TTC549 (cell line): ENCODE data around the gene DAGLB.
"Not testable (repeated sequence)": the region's sequence is repeated elsewhere in the genome, so short reads cannot be mapped to it uniquely, and the experiment has no call there.

Experiments used
- FAIRE-seq: peaks from 2 replicates; lab custom pipeline; 2012; peaks lifted over from hg19 to GRCh38; lab: Jason Lieb, UNC

DAGLB gene

GRCh38 chr7:6397759-6398495 is 49.8 kb downstream of the DAGLB start:
- FAIRE-seq: not testable (repeated sequence)

DNA sequence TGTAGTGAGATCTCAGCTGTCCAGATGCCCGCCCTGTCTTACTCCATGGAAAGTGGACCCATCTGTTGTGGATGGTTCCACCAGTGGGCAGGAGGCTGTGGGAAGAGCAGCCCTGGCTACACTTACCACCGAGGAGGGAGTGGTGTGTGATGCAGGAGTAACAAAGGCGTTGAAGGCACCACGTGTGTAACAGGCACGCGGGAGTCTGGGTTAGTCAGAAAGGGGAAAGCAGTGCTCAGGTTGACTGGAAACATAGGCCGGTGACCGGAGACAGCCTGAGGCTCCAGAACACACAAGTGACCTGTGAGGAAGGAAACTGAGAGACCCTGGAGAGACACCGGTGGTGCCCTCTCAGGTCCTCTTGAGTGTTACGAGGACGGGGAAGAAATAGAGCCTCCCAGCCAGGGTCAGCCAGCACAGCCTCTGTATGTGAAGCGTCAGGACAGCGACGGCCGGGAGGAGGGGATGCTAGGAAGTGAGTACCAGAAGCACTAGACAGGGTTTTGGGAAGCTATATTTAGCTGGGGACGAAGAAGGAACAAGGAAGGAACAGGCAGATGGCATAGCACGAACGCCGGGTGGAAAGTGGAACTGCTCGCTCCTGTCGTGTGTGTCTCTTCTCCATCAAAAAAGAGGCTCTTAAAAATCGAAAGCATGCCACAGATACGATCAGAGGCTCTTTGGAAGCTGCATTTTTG is 51.7 kb downstream of the DAGLB start:
- FAIRE-seq: no peak

DNA sequence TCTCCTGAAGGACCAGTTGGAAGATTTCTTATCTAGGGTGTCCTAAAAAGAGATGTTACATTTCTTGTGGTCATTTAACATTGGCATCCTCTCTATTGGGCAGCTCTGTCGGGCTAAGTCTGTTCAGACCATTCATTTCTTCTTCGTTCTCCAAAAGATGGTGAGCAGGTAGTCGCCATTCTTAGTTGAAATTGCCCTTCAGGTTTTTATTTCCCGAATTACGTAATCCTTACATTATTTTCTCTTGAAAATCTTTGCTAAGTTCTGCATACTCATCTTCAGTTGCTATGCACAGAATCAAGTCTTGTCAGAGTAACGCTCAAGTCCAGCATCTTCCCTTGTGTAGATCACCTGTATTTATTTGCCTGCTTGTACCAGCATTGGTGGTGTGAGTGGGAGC is 53.6 kb downstream of the DAGLB start:
- FAIRE-seq: no peak

- no peak for FAIRE-seq
Observed at GRCh38 chr7:6393667-6394056, 54.1 kb downstream of the DAGLB start.

GRCh38 chr7:6392712-6393666 is 54.8 kb downstream of the DAGLB start:
- FAIRE-seq: no peak

GRCh38 chr7:6389728-6390127 is 58.0 kb downstream of the DAGLB start:
- FAIRE-seq: no peak

DNA sequence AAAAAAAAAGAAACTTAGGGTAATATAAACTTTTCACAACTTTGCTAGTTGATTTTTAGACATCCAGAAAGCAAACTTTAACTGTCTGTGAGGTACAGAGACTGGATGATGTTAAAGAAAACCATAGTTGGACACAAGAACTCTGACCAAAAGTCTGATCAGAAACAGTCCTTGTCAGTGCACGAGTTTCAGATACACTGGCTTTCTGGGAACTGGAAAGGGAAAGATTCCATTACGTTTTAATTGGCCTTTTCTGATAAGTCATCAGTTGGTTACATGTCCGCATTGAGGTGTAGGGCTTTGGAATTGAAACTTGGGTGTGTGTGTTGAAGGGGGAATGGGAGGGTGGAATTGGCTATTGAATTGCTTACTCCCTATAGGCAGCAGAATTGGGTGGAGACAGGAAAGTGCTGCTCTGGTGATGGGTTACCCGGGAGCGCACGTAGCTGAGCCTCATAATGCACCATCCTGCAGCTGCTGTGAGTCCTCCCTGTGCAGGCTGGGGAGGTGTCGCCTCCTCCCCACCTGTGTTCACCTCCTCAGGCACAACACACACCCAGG is 59.9 kb downstream of the DAGLB start:
- no peak for FAIRE-seq

- no peak for FAIRE-seq
Observed at GRCh38 chr7:6386779-6387178, 61.0 kb downstream of the DAGLB start.

DNA sequence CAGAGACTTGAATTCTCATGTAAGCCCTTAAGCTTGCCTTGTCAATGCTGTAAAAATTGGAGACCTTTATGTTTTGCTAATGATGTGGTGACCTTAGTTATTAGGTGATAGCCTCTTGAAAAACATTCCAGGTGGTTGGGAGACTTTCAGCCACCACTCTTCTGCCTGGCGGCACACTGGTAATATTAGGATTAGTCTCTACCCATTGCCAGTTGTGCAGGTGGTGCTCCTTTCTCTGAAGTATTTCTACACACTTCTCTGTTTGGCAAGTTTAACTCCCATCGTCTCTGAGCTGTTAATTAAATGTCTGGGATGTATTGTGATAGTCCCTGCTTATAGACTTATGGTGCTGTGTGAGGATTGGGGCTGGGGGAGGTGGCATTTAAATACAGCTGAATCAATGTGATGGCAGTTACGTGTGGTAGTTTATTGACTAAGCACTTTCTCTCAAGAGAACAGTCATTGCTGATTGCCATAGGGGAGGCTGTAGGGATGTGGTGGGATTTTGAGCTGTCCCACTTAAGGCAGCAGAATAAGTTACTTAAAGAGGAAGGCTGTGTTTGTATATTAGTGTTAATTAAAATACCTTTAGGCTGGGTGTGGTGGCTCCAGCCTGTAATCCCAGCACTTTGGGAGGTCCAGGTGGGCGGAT is 61.7 kb downstream of the DAGLB start:
- no peak for FAIRE-seq

GRCh38 chr7:6385110-6385781 is 62.5 kb downstream of the DAGLB start:
- FAIRE-seq: no peak

DNA sequence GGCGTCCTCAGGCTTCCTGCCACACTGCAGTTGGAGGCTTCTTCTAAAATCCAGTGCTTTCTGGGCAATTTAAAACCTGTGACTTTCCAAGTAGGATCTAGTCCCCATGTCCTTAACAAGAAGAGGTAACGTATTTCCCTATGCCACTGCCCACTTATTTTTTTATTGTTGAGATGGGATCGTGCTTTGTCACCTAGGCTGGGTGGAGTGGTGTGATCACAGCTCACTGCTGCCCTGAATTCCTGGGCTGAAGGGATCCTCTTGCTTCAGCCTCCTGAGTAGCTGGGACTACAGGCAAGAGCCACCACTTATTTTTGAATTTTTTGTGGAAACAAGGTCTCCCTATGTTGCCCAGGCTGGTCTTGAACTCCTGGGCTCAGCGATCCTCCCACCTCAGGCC is 63.4 kb downstream of the DAGLB start:
- FAIRE-seq: no peak

GRCh38 chr7:6382817-6383216 is 64.9 kb downstream of the DAGLB start:
- no peak for FAIRE-seq

DNA sequence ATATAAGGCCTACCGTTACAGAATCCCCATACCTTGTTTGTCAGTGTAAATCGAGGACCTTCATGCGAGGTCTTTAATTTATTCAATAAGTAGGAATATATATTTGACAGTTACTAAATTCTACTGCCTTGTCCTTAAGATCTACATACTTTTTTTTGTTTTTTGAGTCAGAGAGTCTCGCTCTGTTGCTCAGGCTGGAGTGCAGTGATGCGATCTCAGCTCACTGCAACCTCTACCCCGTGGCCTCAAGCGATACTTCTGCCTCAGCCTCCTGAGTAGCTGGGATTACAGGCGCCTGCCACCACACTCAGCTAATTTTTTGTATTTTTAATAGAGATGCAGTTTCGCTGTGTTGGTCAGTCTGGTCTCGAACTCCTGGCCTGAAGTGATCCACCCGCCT is 65.9 kb downstream of the DAGLB start:
- not testable (repeated sequence) for FAIRE-seq

GRCh38 chr7:6380310-6381095 is 67.3 kb downstream of the DAGLB start:
- no peak for FAIRE-seq

- no peak for FAIRE-seq
Observed at GRCh38 chr7:6379886-6380285, 67.9 kb downstream of the DAGLB start.

GRCh38 chr7:6378556-6378955 is 69.2 kb downstream of the DAGLB start:
- FAIRE-seq: not testable (repeated sequence)

DNA sequence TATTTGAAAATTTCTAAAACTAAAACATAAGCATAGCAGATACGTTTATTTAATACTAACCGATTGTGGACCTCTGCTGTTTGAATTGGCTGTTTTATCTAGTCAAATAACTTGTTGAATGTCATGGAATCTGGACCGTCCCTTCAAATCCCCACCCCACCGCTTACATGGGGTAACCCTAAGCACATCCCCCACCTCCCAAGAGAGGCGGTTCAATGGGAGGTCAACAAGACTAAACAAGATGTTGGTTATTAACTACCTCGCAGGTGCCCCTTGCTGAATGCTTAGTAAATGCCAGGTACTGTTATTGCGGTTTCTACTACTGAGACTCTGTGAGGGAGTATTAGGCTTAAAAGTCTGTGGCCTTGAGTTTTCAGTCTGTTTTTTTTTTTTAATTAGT is 70.9 kb downstream of the DAGLB start:
- FAIRE-seq: no peak

GRCh38 chr7:6375348-6376101 is 72.2 kb downstream of the DAGLB start:
- FAIRE-seq: no peak

GRCh38 chr7:6367701-6368211 is 80.0 kb downstream of the DAGLB start:
- FAIRE-seq: no peak

- no peak for FAIRE-seq
Observed at GRCh38 chr7:6365451-6365850, 82.3 kb downstream of the DAGLB start.
